ENCODE measurements around the gene MAPT.

DNA sequence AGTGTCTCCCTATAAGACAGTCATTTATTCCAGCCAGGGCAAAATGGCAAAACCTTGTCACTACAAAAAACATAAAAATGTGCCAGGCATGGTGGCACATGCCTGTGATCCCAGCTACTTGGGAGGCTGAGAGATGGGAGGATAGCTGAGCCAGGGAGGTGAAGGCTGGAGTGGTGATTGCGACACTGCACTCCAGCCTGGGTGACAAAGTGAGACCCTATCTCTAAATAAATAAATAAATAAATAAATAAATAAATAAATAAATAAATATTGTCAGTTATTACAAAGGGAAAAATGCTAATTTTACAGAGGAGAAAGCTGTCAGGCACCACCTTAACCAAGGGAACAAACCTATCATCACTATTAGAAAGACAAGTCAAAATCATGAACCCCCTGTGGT is 180.2 kb downstream of the MAPT start:
- TF ChIP-seq, protein P1, sequence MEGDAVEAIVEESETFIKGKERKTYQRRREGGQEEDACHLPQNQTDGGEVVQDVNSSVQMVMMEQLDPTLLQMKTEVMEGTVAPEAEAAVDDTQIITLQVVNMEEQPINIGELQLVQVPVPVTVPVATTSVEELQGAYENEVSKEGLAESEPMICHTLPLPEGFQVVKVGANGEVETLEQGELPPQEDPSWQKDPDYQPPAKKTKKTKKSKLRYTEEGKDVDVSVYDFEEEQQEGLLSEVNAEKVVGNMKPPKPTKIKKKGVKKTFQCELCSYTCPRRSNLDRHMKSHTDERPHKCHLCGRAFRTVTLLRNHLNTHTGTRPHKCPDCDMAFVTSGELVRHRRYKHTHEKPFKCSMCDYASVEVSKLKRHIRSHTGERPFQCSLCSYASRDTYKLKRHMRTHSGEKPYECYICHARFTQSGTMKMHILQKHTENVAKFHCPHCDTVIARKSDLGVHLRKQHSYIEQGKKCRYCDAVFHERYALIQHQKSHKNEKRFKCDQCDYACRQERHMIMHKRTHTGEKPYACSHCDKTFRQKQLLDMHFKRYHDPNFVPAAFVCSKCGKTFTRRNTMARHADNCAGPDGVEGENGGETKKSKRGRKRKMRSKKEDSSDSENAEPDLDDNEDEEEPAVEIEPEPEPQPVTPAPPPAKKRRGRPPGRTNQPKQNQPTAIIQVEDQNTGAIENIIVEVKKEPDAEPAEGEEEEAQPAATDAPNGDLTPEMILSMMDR (IDR thresholded peaks at IDR 0.05; ENCODE audit: poor library complexity): no peak
- no peak for TF ChIP-seq EZH2 (IDR thresholded peaks at IDR 0.05; ENCODE audit: borderline replicate concordance)
